HT-29 (cell line): ENCODE measurements around the gene LYPD6B. TPM values are rescaled to one million over a fixed set of nuclear protein-coding genes. Genes with fewer than 3 reads are reported as not detected.

Experiments
- DNase-seq: peaks from one replicate; pipeline ENCODE4 v3.0.0-alpha.2; 2015; ENCODE audit warnings: low spot score
- total RNA-seq: library from RNA; depleted of rRNA; stranded (reverse); fragments of >200 nt; shearing (Covaris generic); gene quantifications from 2 replicates; pipeline ENCODE4 v1.2.3, GENCODE V29; 2014

LYPD6B gene
- total RNA-seq, 1 experiment from 2014 or later = 3.1 TPM

DNA sequence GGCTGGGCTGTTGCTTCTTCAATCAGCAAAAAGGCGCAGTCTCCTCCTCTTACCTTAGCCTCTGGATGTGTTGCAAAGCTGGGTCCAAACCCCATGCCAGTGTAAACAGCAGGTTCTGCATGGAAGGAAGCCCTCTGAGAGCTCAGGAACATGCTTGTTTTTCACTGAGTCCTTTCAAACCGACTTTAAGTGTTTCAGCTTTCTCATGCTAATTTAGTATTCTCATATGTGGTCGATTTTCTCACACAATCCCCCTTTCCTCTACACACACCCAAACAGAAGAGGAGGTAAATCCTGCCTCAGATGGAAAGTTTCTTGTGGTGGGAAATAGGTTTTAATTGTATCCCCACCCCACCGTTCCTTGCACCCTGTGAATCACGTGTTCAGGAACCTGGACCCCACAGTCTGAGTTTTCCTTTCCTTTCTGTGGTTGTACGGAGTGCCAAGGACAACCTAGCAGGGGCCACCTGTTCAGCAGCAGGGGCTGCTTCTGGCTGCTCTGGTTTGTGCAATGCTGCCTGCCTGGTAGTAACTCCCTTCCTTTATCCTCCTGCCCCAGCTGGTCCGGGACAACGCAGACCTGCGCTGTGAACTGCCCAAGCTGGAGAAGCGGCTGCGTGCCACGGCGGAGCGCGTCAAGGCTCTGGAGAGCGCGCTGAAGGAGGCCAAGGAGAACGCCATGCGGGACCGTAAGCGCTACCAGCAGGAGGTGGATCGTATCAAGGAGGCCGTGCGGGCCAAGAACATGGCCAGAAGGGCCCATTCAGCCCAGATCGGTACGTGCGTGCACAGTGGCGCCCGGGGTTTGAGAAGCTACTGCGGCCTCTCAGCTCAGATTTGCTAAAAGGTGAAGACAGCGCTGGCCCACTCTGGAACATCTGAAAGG, 28.7 kb upstream of the LYPD6B start:
- DNase-seq = no peak

DNA sequence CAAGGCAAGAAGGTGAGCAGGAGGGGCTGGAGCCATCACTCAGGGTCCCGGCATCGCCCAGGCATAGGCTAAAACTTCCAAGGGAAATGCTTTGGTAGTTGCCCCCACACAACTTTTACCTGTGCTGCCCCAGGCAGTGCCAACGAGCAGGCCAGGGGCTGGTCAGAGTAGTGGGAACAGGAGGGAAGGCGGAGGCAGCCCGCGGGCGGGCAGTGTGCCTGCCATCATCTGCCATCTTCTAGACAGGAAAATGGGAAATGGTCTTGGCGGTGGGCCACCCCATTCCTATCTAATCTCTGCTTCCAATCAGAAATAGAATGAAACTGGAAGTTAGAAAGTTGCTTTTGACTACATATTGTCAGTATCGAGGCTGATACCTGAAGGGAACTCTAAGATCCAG, 26.0 kb upstream of the LYPD6B start:
- no peak for DNase-seq

DNA sequence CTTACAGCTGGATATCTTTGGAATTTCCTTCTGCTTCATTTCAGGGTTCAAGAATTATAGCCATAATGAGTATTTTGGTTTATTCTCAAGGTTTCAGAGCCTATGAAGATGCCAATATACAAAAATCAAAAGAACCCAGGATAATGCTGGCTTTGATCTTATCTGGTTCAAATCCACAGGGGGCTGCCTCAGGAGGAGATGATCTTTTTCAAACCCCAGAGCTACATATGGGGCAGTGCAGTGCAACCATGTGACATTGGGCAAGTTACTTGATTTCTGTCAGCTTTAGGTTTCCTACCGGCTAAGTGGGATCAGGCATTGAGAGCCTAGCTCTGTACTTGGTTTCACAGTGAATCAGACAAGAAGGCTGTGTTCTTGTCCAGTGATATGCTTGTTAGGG, 23.0 kb upstream of the LYPD6B start:
- DNase-seq = no peak

DNA sequence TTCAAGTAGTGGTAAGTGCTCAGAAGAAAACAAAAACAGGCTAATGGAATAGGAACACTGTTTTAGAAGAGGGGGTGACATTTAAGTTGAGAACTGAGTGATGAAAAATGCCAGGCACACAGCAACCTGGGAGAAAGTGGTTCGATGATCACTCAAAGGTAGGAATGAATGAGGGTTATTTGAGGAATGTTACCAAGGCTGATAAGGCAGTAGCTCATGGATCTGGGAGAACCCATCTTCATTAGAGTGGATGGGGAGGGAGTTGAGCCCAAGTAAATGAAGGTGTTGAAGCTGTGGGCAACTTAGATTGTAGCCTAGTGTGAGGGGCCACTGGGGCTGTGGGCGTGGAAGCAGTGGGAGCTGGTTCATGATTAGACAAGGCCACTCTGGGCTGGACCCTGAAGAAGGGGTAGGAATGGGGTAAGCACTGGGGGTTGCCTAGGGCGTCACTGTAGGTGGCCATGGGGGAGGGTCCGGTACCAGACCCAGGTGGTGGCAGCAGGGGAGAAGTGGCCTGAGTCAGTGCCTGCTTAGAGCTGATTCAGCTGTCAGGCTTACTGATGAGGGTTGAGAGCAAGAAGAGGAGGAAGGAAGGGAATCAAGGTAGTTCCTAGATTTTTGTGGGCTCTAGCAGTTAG, 22.5 kb upstream of the LYPD6B start:
- no peak for DNase-seq

DNA sequence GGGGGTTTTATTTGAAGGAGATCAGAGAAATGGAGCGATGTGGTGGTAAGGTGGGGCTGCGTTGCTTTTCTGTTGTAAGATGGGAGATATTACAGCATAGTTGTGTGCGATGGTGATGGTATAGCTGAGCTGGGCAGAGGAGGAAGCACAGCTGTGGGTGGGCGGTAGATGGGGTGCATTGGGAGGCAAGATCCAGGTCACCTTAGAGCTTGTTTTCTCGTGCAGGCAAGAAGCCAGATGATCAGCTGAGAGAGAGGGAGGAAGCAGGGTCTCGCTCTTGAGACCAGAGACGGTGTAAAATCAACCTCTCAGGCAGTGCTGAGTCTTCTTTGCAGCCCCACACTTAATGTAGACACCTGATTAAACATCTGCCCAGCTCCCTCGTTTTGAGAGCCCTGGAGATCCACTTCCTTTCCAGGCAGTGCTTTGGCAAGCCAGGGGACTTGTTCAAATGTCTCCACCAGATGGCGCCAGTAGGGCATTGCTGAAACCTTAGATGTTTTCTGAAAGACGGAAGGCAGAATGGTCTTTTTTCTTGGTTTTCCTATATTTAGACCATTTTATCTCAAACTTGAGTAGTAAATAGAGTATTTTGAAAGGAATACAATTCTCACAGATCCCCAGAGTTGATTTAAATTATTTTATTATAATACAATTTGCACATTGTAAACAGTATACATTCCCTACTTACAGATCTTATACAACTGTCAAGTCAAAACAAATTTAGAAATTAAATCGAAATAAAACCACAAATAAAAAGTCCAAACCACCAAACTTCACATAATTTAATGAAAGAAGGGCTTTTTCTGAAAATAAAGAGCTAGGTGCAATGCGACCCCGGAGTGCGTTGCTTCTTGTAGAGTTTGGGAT, 21.1 kb upstream of the LYPD6B start:
- DNase-seq = peak; percentile 85

DNA sequence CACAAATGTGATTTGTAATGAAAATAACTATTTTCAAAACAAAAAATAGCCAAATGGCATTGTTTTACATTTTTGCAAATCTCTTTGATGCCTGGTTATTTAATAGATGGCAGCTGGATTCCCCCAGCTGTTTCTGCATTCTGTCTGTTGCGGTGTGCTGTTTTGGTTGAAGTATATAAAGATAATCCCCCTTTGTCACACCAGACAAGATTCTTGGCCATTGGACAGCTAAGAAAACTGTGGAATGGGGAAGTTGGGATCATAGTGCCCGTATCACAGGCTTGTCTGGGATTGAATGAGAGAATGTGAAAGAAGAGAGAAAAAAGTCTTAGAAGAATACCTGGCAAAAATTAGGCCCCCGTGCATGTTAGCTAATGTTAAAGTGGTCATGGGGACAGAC, 19.5 kb upstream of the LYPD6B start:
- DNase-seq = no peak

DNA sequence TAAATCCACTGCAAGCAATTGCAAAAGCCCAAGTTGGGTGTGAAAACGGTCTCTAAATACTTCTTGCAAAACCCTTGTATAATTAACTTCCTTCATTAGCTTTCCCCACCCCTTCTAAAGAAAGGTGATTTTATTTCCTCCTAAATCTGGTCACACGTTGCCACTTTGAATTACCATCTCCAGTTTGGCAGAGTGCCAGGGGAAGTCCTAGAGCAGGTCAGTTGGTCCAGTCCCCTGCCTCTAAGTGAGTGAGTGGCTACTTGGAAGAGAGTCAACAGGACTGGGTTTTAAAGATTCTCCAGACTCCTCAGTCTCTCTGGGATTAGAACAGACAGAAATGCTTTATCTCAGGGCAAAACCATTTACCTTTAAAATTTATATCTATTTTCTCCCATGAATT, 18.7 kb upstream of the LYPD6B start:
- DNase-seq = no peak

DNA sequence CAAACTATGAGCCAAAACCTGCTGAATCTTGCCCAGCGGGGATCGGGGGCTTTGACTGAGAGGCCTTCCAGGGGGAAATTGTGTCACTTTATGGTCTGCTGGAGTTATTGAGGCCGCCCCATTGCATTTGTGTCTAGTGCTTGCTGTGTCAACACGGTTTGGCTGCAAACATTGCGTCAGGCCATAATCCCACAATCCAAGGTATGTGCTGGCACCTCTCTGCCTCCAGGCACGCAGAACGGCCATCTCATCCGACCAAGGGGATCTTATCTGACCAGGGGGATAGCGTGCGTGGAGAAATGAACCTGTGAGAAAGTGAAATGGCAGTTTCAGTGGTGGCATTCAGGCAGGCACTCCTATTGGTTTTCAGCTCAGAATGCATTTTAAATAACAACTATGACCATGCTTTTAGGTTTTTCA, 18.1 kb upstream of the LYPD6B start:
- no peak for DNase-seq

DNA sequence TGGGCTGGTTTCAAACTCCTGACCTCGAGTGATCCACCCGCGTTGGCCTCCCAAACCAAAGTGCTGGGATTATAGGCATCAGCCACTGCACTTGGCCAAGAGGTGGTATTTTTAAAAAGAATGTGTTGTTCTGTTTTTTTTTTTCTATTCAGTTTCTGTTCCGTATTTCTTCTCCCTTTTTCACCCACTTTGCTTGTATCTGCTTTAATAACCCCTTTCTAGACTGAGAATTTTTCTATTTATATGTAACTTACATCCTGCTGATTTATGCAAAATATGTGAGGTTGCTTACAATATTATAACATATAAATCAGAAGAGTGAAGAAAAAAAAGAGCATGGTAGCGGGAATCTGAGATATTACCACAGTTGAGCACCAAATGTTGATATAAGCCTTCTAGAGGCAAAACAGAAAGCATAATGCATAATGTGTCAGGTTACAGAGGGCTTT, 17.2 kb upstream of the LYPD6B start:
- DNase-seq = no peak

DNA sequence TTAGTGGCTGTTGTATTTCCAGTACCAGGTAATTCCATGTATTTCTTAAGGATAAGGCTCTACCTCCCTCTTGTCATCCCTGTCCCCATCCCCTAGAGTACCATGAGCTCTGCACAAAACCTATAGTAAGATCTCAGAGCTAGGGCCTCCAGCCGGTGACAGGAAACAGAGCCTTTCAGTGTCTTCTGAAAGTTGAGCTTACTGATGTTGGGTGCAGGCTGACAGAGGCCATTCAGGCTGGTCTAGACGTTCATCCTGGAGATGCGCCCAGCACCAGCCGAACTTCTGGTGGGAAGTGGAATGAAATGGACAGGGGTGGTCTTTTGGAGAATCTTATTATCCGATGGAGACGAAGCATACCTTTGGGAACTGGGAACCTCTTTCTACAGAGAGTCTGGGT, 16.7 kb upstream of the LYPD6B start:
- no peak for DNase-seq

DNA sequence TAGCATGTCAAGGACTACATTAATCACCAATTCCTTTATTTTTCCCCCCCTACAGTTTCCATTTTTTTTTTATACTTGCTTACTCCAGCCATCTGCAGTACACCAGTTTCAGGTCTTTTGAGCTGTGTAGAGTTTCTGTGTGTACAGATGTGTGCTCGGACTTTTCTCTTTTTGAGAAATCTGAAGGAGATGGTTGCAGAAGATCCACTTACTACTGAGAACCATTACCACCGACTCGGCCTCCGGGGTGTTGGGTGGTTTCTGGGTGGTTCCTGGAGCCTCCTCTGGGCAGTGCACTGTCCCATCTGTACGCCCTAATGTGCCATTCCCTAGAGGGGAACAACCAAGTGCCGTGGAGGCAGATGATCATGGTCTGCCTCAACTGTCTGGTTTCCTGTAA, 15.4 kb upstream of the LYPD6B start:
- no peak for DNase-seq

DNA sequence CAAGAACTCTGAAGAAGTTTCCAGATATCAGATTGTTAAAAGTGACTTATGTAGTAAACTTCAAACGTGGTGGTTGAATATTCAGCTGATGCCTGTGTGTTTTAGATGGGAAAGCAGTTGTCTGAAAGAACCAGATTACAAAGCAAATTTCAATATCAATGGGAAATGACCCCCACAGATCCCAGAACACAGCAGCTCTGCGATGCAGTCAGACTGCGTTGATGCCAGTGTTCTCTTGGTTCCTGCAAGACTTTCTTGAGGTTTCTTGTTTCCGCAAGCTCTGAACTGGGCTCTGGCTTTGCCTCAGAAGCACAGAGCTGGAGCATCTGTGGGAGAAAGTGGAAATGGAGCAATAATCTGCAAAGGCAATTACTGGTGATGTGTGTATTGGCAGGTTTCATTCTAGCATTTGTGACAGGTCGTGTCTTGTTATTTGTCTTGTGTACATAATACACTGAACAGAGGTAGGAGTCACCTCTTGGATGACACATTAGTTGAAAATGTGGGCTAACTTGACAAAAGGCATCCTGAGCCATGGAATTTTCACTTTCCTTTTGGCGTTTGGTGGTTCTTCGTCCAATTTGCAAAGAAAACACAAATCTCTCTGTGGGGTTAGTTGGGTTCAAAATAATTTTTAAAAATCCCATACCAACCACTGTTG, 10.8 kb upstream of the LYPD6B start:
- no peak for DNase-seq

DNA sequence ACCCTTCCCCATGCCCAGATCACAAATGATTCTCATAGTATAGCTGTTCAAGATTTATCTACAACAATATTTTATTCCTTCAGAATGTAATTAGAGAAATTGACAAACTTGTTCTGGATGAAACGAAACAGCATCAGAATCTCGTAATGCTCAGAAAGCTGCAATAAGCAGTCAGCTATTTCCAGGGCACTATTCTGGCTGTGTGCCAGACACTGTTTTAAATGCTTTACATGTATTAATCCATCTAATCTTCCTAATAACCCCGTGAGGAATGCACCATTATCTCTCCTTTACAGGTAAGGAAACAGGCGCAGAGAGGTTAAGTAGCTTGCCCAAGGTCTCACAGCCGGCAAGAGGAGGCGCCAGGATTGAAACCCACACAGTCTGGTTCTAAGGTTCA, 10.1 kb upstream of the LYPD6B start:
- DNase-seq = no peak

DNA sequence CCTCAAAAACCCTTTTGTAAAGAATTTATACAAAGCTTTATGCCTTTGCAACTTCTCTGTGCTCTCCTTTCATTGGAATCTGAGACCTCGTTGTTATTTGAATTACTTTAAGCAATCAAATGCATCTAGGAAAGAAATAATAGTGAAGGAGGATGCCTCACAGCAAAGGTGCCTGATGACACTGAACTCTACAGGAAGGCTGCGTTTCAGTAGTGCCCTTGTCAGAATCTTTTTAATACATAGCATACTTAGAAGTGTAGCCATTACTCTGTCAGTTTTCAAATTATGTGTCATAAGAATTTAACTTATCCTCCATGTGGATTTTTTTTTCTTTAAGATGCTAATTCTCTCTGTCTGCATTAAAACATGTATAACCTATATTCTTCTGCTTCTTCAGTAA, 9.6 kb upstream of the LYPD6B start:
- no peak for DNase-seq

DNA sequence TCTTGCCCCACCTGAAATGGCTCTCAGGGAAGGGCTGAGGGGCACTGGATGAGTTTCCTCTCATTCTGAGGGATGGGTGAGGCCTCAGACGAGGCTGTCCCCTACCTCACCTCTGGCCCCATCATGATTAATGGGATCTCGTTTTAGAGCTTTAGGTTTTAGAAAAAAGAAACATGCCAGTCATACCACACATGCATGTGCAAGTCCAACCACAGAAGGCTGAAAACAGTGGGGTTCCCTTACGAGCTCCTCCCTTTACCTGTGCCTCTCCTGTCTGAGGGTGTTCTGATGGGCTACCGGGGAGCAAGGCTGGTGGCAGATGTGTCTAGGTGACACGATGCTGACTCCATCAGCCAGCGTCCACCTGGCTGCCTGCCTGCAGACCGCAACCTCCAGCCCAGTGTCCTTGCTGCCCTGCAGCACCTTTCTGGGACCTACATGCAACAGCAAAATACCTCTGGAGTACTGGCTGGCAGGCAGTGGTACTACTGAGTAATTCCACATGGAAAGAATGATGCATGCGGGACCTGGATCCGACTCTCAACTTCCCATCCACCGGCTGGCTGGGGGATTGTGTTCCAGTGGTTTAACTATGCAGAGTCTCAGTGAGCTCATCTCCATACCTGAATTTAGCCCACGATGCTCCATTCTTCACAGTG, 9.1 kb upstream of the LYPD6B start:
- no peak for DNase-seq

DNA sequence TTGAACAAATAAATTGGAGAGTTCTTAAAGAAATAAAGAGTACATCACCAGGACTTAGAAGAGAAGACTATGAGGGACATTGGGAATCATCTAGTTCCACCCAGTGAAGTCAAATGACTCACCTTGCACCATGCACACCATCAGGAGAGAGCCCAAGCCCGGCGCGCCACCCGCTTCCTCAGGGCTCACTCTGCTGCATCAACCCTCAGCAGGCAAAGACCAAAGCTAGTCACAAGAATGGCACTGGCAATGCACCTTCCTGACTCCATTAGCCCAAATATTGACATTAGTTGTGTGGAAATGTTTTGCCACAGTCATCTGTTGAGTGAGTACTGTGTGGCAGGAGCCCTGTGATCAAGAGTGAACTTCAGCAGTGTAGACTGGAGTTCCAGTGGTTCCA, 7.1 kb upstream of the LYPD6B start:
- no peak for DNase-seq

DNA sequence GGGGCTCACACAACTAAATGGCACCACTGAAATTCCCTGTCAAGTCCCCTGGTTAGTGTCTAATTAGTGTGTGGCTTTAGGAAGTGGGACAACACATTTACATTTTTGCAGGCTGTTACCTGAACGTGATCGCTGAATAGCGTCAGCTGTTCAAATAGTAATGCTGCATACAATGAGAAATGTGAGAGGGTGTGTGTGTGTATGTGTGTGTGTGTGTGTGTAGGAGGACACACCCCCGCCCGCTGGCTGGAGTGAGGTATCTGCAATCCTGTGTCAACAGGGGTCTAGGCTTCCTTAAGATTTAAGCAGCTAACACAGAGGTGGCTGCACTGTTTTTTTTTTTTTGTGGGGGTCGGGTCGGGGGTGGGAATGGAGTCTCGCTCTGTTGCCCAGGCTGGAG, 4.8 kb upstream of the LYPD6B start:
- DNase-seq = no peak

DNA sequence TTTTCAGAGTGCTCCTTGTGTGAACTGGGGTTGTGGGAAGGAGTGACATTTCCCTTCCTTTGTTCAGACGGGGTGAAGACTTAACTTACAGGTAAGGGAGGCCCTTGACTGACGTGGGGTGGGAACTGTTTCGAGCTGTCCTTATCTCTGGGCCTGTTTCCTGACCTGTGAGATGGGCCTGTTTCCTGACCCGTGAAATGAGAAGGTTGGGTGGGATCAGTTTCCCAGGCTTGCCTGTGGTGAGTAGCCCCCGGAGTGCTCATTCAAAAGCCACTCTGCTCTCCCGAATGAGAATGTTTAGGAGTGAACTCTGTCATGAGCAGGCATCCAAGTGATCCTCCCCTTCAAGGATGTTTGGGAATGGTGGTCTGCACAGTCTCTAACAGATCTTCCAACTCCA, 4.1 kb upstream of the LYPD6B start:
- DNase-seq = no peak

DNA sequence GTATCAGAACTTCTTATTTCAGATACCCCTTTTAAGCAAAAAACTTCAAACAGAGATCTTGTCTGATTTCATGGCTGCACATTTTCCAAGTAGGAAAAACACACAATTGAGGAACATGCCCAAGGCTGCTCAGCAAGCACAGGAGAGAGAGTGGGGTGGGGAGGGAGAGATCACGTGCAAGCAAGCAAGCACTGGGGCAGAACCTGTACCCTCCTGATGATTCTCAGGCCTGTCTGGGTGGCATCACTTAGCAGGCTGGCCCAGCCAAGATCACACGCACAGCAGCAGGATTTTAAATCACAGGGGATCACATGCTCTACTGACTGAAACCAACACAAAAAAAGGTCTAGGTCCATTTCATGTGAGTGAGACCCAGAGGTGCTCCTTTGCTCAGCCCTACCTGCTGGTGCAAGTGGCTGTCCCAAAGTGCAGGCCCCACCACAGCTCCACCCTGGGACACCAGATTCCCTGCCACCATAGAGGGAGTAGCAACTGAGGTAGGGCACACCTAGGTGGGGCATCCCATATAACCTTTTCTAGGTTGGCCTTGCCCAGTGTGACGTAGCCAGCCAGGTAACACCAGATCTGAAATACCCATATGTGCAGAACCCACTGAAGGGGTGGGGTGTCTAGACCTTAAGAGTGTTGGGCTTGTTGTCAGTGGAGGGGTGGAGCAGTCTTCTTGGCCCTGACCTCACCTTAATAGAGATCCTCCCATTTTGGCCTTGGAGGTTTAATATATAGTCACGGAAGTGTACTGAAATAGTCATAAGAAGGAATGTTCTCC, 1.8 kb upstream of the LYPD6B start:
- DNase-seq = no peak

DNA sequence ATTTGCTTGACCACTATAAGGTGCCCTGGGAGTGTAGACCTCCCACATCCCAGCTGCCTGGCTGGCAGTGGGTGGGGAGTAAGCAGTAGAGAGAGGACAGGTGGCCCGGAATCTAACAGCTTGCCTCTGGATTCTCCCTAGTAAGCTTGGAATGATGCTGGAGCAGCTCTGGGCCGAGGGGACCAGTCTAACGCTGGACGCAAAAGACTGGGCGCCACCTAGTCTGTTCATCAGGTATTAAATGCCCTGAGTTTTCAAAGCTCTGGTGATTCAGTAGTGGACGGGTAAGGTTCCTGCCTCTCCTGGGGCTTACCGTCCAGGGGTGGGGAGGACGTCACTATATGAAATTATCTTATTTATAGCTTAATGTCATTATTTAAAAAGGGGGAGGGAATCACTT, 648 bp upstream of the LYPD6B start:
- peak; percentile 62 for DNase-seq
